GM12878 (cell line): Measurements from ENCODE around the gene RASSF4. TPM values are rescaled to one million over a fixed set of nuclear protein-coding genes. Genes with fewer than 3 reads are reported as not detected.

ENCODE experiments used
- ATAC-seq: fragments of 200-7000 bp; cut with Tn5 transposase; 3 replicates; pipeline ENCODE4 v1.9.1; 2020; ENCODE audit warnings: mild to moderate bottlenecking, moderate library complexity
- BruUV-seq: library from RNA; stranded (reverse); fragments of 400-500 nt; replicated peaks from 2 replicates; lab custom pipeline; 2021; lab: Mats Ljungman, UMichigan
- CTCF ChIA-PET: fragments of 300-600 bp; sonication (Branson Sonifier 250); formaldehyde crosslinking; extraction: SDS; loops from one replicate; lab custom pipeline; 2021; ENCODE audit warnings: inconsistent platforms; lab: Yijun Ruan, JAX
- POLR2A ChIA-PET: fragments of 350-600 bp; formaldehyde crosslinking; extraction: SDS; loops from one replicate; lab custom pipeline; 2021; ENCODE audit warnings: inconsistent platforms; lab: Charles Lee
- RAD21 ChIA-PET: fragments of 300-600 bp; sonication (Branson Sonifier 250); formaldehyde crosslinking; loops from one replicate; lab custom pipeline; 2023; ENCODE audit warnings: antibody characterized with exemption; ENCODE audit not compliant: unreplicated experiment; lab: Charles Lee
- SMC1A ChIA-PET: fragments of 300-600 bp; sonication (Branson Sonifier 250); formaldehyde crosslinking; loops from one replicate; lab custom pipeline; 2023; ENCODE audit not compliant: unreplicated experiment, uncharacterized antibody; lab: Charles Lee
- DNase-seq: peaks from one replicate; pipeline ENCODE4 v3.0.0-alpha.2; 2011; ENCODE audit warnings: low read depth, low spot score
- FAIRE-seq: peaks from 3 replicates; lab custom pipeline; 2011; peaks lifted over from hg19 to GRCh38; lab: Jason Lieb, UNC
- H2AFZ ChIP-seq: 2 replicates; pipeline ENCODE4 v1.6.0; 2011; ENCODE audit warnings: low read depth, low read length, control low read depth; ENCODE audit not compliant: control insufficient read depth
- H3K27ac ChIP-seq: 2 replicates; pipeline ENCODE4 v1.5.1; 2011; ENCODE audit warnings: control low read depth; ENCODE audit not compliant: control insufficient read depth, insufficient read depth
- H3K27me3 ChIP-seq, 2 experiments: replicated peaks in 1 of 2; 2 replicates each; pipeline versions ENCODE4 v1.6.0 to v1.6.1; 2011; ENCODE audit warnings: low read length in 1 of 2; ENCODE audit not compliant: control insufficient read depth in 2 of 2, insufficient read depth in 2 of 2
- H3K36me3 ChIP-seq, 2 experiments: 2 replicates each; pipeline ENCODE4 v1.5.1; 2011; ENCODE audit warnings: low read length in 1 of 2; ENCODE audit not compliant: control insufficient read depth in 2 of 2, insufficient read depth in 2 of 2
- H3K4me1 ChIP-seq: 2 replicates; pipeline ENCODE4 v1.6.1; 2011; ENCODE audit warnings: mild to moderate bottlenecking, low read length, moderate library complexity, mixed read lengths; ENCODE audit not compliant: control insufficient read depth, insufficient read depth
- H3K4me2 ChIP-seq: 2 replicates; pipeline ENCODE4 v1.6.0; 2011; ENCODE audit warnings: control low read depth; ENCODE audit not compliant: control insufficient read depth, insufficient read depth
- H3K4me3 ChIP-seq: fragments of 200-600 bp; sonication (generic); 2 replicates; pipeline ENCODE4 v1.5.1; 2016
- H3K79me2 ChIP-seq: 2 replicates; pipeline ENCODE4 v1.6.0; 2011; ENCODE audit warnings: low read length; ENCODE audit not compliant: control insufficient read depth, insufficient read depth
- H3K9ac ChIP-seq: 2 replicates; pipeline ENCODE4 v1.8.0; 2011; ENCODE audit warnings: low read length, control low read depth, mixed read lengths; ENCODE audit not compliant: control insufficient read depth, insufficient read depth
- H3K9me3 ChIP-seq: replicated peaks from 3 replicates; pipeline ENCODE4 v1.5.1; 2011; ENCODE audit warnings: mild to moderate bottlenecking, low read length; ENCODE audit not compliant: control insufficient read depth, insufficient read depth
- H4K20me1 ChIP-seq: 2 replicates; pipeline ENCODE4 v1.6.0; 2011; ENCODE audit not compliant: control insufficient read depth, insufficient read depth
- BHLHE40 ChIP-seq, 2 experiments: fragments of 450-650 bp in 1 of 2; IDR thresholded peaks; 2 replicates each; pipeline ENCODE4 v1.6.1; 2011 to 2017; ENCODE audit warnings: low read depth in 2 of 2, borderline replicate concordance in 1 of 2, improper control_type of control experiment in 1 of 2, low read length in 1 of 2, mild to moderate bottlenecking in 1 of 2
- CEBPZ ChIP-seq: fragments of 150-350 bp; IDR thresholded peaks from 2 replicates; pipeline ENCODE4 v1.6.1; 2016; ENCODE audit warnings: low read depth, low read length
- E2F4 ChIP-seq: IDR thresholded peaks from 2 replicates; pipeline ENCODE4 v1.6.1; 2012; ENCODE audit warnings: low read depth, low read length, improper control_type of control experiment
- EP300 ChIP-seq, 2 experiments: fragments of 150-350 bp in 1 of 2; IDR thresholded peaks; 2 replicates each; pipeline ENCODE4 v1.6.1; 2011 to 2012; ENCODE audit warnings: low read depth in 2 of 2, low read length in 2 of 2, borderline replicate concordance in 1 of 2, improper control_type of control experiment in 1 of 2, inconsistent platforms in 1 of 2; ENCODE audit not compliant: control insufficient read depth in 1 of 2
- GABPA ChIP-seq: IDR thresholded peaks from 2 replicates; pipeline ENCODE4 v1.6.1; 2014; ENCODE audit warnings: antibody characterized with exemption, low read depth, mild to moderate bottlenecking, inconsistent platforms
- PAX5 ChIP-seq: IDR thresholded peaks from 2 replicates; pipeline ENCODE4 v1.6.1; 2011; ENCODE audit warnings: low read depth, low read length, borderline replicate concordance
- RAD21 ChIP-seq: IDR thresholded peaks from 2 replicates; pipeline ENCODE4 v1.6.1; 2011; ENCODE audit warnings: mild to moderate bottlenecking, low read depth, low read length, moderate library complexity; ENCODE audit not compliant: insufficient read depth
- SP1 ChIP-seq: IDR thresholded peaks from one replicate; pipeline ENCODE4 v1.6.1; 2011; ENCODE audit warnings: low read depth, low read length
- SREBF1 ChIP-seq: IDR thresholded peaks from 2 replicates; pipeline ENCODE4 v1.6.1; 2012; ENCODE audit warnings: mild to moderate bottlenecking, low read length
- TCF7 ChIP-seq: IDR thresholded peaks from 2 replicates; pipeline ENCODE4 v1.6.1; 2014; ENCODE audit warnings: antibody characterized with exemption, borderline replicate concordance
- YY1 ChIP-seq: IDR thresholded peaks from 2 replicates; pipeline ENCODE4 v1.6.1; 2011; ENCODE audit warnings: low read depth, mild to moderate bottlenecking, low read length
- ZNF592 ChIP-seq: fragments of 450-650 bp; IDR thresholded peaks from 2 replicates; pipeline ENCODE4 v1.6.1; 2017; ENCODE audit warnings: mild to moderate bottlenecking, moderate library complexity
- WGBS: methylation state at CpG from one replicate; pipeline ENCODE4 v1.1.6; 2016; ENCODE audit warnings: low lambda C conversion rate; ENCODE audit not compliant: insufficient replicate concordance, insufficient coverage; ENCODE audit errors: missing lambda C conversion rate; 5-methylcytosine and 5-hydroxymethylcytosine counted together
- in situ Hi-C: fragments of 300-500 bp; cut with MboI; formaldehyde crosslinking; loops from 9 replicates; pipeline ENCODE4 v1.14.3; 2018; ENCODE audit warnings: mixed read lengths
- intact Hi-C: fragments of 100-400 bp; cut with micrococcal nuclease; formaldehyde crosslinking; loops from one replicate; pipeline ENCODE4 v1.14.2; 2022; ENCODE audit not compliant: unreplicated experiment
- polyA plus RNA-seq, 11 experiments: library from polyadenylated mRNA; depleted of rRNA in 4 of 11; unstranded in 6 of 11; stranded (reverse) in 5 of 11; fragments of >200 nt; fragmentation: Nextera tagmentation in 4 of 11; fragmentation: Illumina TruSeq in 1 of 11; extraction: Ambion mirVana in 4 of 11; extraction: Trizol in 1 of 11; gene quantifications; 1 replicate in 1 of 11; 2 replicates in 10 of 11; pipeline versions ENCODE4 v1.2.1 to v1.2.3, GENCODE V29; 2011 to 2016; ENCODE audit warnings: inconsistent platforms in 2 of 11, missing spikeins in 2 of 11, low read depth in 1 of 11
- total RNA-seq, 4 experiments: library from RNA; depleted of rRNA in 3 of 4; stranded (reverse); fragments of >200 nt in 3 of 4; fragmentation: Illumina TruSeq in 1 of 4; extraction: Trizol in 1 of 4; gene quantifications; 2 replicates each; pipeline versions ENCODE4 v1.2.1 to v1.2.3, GENCODE V29; 2013 to 2021

RASSF4 gene
- total and polyA plus RNA-seq, 10 of the 15 experiments (the other 5 are each of a cell fraction or from before 2014, with no cell fraction given), result 3.7 to 71.1 (median 16.8) TPM

- in situ Hi-C loops (no loop called here), intact Hi-C loops (no loop called here)
- H4K20me1 ChIP-seq, result no peaks in the 10 kb centered on the region
- no peak overlapping the region for H3K4me3 ChIP-seq
- peaks cover 8% of the 10 kb centered on the region for H3K4me1 ChIP-seq
- no TSS peak for BruUV-seq
- WGBS, result 47% methylated on average over 9 of the region's 9 CpGs
- ChIA-PET POLR2A (interaction anchor here (1.1 to 1.4 kb wide), 3 partner anchors 28 to 43 kb away, joined by 3 to 4 read pairs (median 4); partner anchors contain the start of gene DEPP1), RAD21 (interaction anchor here (1.5 to 5.3 kb wide), 3 partner anchors 32 to 42 kb away, joined by 5 to 62 read pairs (median 34); partner anchors contain the start of gene DEPP1), CTCF (interaction anchor here (1.1 to 8.0 kb wide), 8 partner anchors 10 to 71 kb away, joined by 3 to 181 read pairs (median 23); partner anchors contain the start of gene DEPP1), SMC1A (interaction anchor here (3.9 to 5.2 kb wide), 3 partner anchors 12 to 68 kb away, joined by 48 to 92 read pairs (median 65); partner anchors contain the start of gene ZNF22)
- no peaks in the 10 kb centered on the region for H3K79me2 ChIP-seq
- H3K27me3 ChIP-seq, result no peaks in the 10 kb centered on the region
- no peak overlapping the region for H2AFZ ChIP-seq
- FAIRE-seq, result no peak
- H3K9me3 ChIP-seq, result no peaks in the 10 kb centered on the region
- H3K27ac ChIP-seq, result no peak overlapping the region
- no peak for ATAC-seq
- no peak for DNase-seq
- no peaks in the 10 kb centered on the region for H3K36me3 ChIP-seq
- no peak overlapping the region for H3K9ac ChIP-seq
- H3K4me2 ChIP-seq, result no peak overlapping the region
- TF ChIP-seq SREBF1 (no peak), BHLHE40 (IDR thresholded peaks at IDR 0.05; ENCODE audit: borderline replicate concordance in 1 of 2, low read depth in 2 of 2, low read length in 1 of 2) (no peak), CEBPZ (no peak), E2F4 (no peak), ZNF592 (no peak), SP1 (no peak), YY1 (no peak), TCF7 (no peak), GABPA (no peak), PAX5 (no peak), RAD21 (no peak), EP300 (IDR thresholded peaks at IDR 0.05; ENCODE audit: borderline replicate concordance in 1 of 2, control insufficient read depth in 1 of 2, low read depth in 2 of 2, low read length in 2 of 2) (no peak)
Observed at GRCh38 chr10:44935201-44935965, 24.2 kb upstream of the RASSF4 start.
